ENCODE results near the gene OVOL1.

OVOL1 gene

DNA sequence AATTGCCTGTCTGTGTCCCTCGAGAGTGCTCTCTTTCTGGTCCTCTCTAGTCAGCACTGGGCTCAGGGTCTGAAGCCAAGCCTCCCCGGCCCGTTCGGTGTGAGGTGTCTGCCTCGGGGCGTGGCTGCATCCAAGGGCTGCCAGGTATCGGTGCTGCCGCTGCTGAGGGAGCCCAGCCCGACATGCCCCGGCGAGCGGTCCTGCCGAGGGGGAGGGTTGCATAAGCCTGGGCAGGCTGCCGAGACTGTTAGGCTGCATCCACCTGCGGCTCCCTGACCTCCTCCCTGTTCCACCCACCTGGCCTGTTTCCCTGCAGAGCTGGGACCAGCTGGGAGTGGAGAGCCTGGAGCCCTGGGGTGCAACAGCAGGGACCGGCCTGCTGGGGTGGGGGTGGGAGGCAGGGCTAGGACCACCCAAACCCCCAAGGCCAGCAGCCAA is 6.3 kb downstream of the OVOL1 start:
- DNase-seq = no peak

- no peak for DNase-seq
Measured at GRCh38 chr11:65793625-65794400, 7.0 kb downstream of the OVOL1 start.

- no peak for DNase-seq
Measured at GRCh38 chr11:65794570-65795510, 8.0 kb downstream of the OVOL1 start.

- no peak for DNase-seq
Measured at GRCh38 chr11:65796726-65797601, 10.1 kb downstream of the OVOL1 start.

DNA sequence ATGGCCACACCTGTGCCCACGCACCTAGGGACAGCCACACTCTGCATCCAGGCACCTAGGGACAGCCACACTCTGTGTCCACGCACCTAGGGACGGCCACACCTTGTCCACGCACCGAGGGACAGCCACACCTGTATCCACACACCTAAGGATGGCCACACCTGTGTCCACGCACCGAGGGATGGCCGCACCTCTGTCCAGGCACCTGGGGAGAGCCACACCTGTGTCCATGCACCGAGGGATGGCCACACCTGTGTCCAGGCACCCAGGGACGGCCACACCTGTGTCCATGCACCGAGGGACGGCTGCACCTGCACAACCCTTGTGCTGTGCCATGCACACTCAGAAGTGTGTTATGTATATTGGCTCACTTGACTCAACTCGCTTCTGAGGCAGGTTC is 10.8 kb downstream of the OVOL1 start:
- no peak for DNase-seq

DNA sequence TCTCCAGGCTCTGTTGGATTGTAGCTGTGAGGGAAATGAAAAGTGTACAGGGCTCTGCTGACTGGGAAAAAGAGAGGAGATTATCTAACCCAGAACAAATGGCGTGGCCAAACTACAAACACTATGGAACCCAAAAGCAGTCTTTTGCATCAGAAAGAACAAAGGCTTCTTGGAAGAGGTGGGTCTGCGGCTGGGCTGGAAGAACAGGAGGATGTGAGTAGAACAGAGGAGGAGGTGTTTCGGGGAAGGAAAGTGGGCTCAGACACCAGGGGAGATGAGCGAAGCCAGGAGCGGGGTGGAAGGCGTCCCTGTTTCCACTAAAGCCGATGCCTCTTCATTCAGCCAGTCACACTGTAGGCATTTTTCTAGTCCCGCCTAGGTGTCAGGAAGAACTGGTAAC is 12.0 kb downstream of the OVOL1 start:
- DNase-seq = no peak

DNA sequence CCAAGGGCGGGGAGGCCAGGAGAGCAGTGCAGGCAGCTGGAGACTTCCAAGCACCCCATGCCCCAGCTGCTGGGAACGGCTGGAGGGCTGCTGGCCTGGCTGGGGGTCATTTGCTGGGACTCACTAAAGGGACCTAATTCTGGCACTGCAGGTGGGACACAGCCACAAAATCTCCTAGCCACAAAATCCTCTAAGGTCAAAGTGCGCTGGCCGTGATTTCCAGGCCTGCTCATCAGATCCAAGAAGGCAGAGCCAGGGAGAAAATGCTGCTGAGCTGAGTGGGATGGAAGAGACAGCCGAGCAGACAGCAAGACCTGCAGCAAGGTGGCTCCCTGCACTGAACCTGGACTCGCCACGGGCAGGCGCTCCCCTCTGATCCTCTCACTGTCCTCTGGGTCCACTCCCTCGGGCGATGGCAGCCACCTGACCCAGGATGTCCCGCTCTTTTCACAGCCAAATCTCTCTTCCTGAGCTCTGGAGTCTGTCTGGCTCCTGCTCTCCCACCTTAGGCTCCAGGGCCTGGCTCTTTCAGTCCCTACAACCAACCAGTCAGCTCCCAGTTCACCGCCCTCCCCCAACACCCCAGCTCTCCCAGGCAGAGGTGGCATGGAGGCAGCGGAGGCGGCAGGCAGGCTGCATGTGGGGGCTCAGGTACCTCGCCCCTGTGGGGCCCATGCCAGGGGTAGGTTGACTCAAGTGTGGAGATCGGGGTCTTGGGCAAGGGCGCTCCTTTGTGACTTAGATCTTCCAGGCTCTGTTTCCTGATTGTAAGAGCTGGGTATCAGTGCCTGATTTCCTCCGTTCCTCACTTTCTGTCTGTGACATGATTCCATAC is 14.5 kb downstream of the OVOL1 start:
- no peak for DNase-seq

GRCh38 chr11:65802841-65803240 is 16.0 kb downstream of the OVOL1 start:
- DNase-seq = no peak

- no peak for DNase-seq
Measured at GRCh38 chr11:65803797-65804492, 17.1 kb downstream of the OVOL1 start.

DNA sequence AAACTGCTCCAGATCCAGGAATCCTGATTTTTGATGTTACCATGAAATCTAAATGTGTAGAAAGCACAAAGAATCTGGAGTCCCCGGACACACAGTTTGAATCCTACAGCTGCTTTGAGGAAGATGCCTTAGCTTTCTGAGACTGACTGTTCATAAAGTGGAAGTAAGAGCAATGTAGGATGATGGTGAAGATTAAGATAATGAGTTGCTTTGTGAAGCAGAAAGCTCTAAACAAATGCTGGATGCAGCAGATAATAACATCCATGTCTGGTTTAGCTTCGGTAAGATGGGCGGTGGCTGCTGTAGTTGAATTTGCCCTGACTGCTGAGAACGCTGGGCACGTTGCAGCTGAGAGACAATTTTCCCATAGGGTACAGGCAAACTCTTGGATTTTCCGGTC is 20.1 kb downstream of the OVOL1 start:
- no peak for DNase-seq

DNA sequence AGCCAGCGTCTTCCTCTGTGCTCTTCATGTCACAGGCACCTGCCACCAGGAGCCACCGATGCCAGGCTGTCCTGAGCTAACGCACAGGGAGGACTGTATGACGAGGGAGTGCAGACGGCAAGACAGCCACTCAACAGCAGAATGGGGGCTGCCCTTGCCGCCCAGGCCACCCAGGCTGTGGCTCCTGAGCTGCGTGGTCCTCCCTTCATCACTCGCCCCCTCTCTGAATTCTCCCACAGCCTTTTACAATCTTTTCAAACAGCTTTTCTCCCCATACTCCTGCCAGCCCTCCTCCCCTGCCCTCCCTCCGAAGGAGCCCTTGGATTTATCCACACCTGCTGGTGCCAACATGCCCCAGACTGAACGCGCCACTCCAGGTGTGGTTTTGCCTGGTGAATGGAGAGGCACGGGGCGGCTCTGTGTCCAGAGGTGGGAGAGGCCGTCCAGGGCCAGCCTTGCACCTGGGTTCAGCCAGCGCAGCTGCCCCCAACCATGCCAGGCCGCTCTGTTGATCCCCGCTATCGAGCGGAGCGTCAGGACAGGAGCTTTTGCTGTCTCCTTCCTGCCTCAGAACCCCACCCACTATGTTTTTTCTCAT is 22.0 kb downstream of the OVOL1 start:
- DNase-seq = no peak

- DNase-seq = no peak
Measured at GRCh38 chr11:65809496-65809895, 22.6 kb downstream of the OVOL1 start.

- no peak for DNase-seq
Measured at GRCh38 chr11:65810046-65810868, 23.4 kb downstream of the OVOL1 start.

DNA sequence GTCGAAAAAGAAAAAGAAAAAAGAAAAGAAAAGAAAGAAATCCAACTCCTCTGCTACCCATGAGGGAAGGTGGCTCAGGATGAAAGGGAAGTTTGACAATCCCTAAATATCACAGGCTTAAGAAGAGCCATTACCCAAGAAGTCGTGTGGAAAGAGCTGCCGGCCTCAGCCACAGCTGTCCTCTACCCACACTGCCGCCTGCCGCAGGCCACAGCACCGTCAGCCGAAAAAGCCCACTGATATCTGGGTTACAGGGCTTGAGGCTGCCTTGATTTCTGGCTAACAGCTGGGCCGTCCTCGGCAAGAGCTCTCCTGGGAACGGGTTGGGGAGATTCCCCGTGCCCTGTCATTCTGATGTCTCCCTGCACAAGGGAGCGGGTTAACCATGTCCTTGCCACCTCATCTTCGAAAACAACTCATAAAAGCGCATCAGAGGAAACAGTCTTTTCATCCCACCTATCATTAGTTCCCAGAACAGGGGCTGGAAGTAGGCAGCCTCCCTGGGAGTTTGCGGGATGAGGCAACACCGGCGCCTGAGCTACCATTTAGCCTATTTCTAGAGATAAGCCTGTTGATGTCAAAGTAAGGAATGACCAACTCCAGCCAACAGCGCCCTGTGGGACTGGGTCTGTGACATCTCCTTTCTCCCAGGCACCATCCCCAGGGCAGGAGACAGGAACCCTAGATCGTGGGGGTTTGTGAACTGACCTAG is 25.1 kb downstream of the OVOL1 start:
- no peak for DNase-seq

DNA sequence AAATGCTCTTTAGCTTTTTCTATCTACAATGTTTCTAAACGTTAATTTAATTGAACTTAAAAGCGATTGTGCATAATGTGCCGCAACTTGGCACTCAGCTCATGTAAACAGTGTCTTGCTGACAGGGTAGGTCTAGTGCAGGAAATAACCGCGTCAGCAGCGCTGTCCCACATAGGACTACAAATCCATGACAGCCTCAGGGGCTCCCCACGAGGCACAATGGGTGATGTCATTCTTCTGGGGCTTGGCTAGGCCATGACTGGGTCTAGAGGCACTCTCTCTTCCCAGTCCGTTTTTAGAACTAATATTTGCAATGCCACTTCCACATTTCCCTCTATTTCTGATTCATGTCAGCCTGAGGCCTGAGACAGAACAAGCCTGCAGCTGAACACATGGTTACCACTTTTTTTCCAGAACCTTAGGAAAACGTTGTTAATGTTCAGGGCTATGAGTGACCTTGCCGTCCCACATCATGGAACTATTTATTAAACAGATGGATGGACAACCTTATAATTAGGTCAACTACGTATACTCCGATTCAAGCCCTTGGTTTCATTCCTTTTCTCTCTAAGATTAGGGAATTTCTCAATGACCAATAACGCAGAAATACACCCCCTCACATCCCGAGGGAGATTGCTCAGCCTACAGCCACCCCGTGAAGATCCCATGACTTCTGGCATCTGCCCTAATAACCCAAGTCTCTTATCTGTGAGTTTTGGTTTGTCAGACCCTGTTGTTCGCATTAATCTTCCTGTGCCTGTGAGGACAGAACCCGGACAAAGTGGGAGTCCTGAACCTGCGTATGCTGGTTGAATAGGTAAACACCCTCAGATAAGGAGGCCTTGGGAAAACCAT is 27.5 kb downstream of the OVOL1 start:
- DNase-seq = no peak

DNA sequence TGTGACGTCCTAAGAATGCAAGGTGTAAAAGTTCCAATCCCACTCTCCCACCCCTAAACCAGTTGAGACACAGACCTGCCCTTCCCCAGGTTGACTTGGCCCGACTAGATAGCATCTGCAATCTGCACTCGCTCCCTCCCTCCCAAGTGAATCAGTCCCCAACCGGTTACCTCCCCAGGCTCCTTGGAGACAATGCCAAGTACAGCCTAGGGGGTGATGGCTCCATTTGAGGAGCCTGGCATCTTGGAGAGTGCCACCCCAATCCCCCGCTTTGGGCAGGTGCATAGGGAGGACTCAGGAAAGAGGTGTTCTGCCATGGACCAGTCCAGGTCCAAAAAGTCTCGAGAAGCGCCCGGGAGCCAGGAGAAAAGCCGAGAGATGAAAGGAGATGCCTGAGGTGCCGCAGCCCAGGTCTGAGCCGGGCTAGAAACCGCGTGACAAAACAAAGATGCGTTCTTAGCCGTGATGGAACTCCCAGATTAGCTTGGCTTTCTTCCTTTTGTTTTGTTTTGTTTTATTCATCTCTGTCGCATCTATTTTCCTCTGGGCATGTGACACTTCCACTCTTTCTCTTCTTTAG is 28.2 kb downstream of the OVOL1 start:
- no peak for DNase-seq

- DNase-seq = no peak
Measured at GRCh38 chr11:65816696-65817095, 29.8 kb downstream of the OVOL1 start.

- DNase-seq = no peak
Measured at GRCh38 chr11:65817312-65817834, 30.5 kb downstream of the OVOL1 start.
